GM21529 (cell line): ENCODE measurements around the gene CCDC88B.

Experiments
- ATAC-seq: cut with Tn5 transposase; IDR thresholded peaks from one replicate; pipeline ENCODE4 v1.9.1; 2021; ENCODE audit not compliant: unreplicated experiment

CCDC88B gene

DNA sequence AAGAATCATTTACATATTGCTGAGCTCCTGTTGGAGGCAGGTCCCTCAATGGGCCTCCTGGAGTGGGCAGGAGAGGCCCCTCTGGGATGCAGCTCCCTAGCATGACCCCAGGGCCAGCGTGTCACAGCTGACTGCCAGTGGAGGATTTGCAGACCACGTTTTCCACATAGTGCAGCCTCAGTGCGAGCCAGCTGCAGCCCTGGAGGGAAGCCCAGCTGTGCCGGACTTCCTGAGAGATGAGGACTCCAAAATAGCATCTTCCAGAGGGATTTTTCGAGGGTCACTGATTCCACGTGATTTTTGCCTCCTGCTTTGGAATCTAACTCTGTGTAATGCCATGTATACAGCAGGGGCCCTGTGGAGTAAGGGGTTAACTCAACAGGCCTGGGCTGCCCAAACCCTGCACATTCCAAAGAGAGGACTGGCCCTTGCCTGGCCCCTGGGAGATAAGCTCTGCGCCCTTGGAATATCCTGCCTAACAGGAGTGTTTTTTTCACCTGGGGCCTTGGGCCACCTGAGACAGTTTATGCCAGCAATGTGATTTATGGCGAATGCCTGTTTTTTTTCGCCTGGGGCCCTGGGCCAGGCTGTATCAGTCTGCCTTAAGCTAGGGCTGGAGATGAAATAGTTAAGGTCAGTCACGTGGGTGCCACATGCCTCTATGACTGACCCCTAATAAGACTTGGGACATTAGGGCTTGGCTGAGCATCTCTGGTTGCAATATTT lies 66.4 kb downstream of the CCDC88B start:
- no peak for ATAC-seq
